HG02852 (cell line): Measurements from ENCODE around the gene EPRS1.

Experiments used
- ATAC-seq: cut with Tn5 transposase; IDR thresholded peaks from one replicate; pipeline ENCODE4 v1.9.1; 2021; ENCODE audit warnings: mild to moderate bottlenecking, moderate library complexity; ENCODE audit not compliant: unreplicated experiment

The EPRS1 gene

DNA sequence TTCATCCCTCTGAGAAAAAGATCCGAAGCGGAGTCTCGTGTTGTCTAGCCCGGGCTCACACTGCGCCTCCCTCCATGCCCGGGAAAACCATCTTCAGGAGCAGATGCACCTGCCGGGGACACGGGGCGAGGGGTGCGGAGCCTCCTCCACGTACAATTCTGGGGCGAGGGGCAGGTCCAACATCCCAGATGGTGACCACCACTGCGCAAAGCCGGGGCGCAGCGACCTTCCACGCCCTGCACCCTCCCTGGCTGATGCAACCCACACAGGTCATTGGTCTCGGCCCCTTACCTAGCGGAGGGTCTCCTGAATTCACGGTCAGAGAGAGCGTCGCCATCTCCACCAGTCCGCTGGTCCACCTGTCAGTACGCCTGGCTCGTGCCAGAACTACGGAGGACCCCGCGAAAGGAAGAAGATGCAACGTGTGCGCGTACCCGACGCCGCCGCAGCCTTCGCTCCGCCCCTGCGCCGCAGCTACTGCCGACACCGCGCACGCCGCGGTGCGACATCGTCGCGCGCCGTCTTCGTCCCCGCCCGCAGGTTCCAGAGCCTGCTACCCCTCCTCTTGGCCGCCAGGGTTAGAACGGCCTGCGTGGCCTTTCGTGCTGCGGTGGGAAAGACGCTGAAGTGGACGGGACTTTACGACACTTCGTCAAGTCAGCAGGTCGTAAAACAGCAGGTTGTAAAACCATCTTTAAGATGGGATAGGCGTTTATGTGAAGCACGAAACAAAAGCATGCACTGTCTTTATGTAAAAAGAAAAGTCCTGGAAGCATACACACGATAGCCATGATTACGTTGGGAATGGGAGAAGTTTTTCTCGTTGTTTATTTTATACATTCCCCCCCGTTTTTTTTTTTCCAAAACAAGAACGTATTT lies at the start of gene EPRS1:
Gene EPRS1, minus strand, starts transcription at position 454 of the 879 bp plus-strand sequence. Its CDS starts 117 bp downstream, at position 337.
- ATAC-seq, result peak; percentile 98

GRCh38 chr1:220094016-220094911 lies 48.0 kb upstream of the EPRS1 start, which contains the start of gene IARS2:
TSS of gene IARS2 (plus strand) at chr1:220094132. CDS start at chr1:220094217, 85 bp downstream.
- ATAC-seq, result peak; percentile 58

- ATAC-seq, result no peak
Observed at GRCh38 chr1:220093361-220094015, 47.2 kb upstream of the EPRS1 start.

DNA sequence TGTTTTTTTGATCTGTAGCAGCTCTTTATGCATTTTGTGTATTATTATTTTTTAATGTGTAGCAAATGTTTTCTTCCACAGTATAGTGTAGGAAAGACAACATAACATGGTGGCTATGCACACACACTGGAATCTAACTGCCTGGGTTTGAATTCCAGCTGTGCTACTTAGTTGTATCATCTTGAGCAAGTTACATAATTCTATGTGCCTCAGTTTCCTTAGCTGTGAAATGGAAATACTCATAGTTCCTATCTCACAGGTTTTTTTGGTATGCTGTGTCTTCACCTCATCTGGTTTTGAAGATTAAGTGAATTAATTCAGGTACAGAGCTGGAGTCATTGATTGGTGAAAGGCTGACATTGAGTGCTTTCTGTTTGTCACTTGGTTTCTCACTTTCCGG lies 46.4 kb upstream of the EPRS1 start:
- ATAC-seq, result no peak

GRCh38 chr1:220089650-220090556 lies 43.6 kb upstream of the EPRS1 start, which contains the start of gene BPNT1:
TSS of gene BPNT1 (minus strand) at chr1:220089788. CDS start at chr1:220079846, 9,942 bp downstream.
- ATAC-seq, result peak; percentile 51

GRCh38 chr1:220086261-220086686 lies 40.0 kb upstream of the EPRS1 start:
- ATAC-seq, result peak; percentile 46

GRCh38 chr1:220084460-220084859 lies 38.2 kb upstream of the EPRS1 start:
- ATAC-seq, result no peak

DNA sequence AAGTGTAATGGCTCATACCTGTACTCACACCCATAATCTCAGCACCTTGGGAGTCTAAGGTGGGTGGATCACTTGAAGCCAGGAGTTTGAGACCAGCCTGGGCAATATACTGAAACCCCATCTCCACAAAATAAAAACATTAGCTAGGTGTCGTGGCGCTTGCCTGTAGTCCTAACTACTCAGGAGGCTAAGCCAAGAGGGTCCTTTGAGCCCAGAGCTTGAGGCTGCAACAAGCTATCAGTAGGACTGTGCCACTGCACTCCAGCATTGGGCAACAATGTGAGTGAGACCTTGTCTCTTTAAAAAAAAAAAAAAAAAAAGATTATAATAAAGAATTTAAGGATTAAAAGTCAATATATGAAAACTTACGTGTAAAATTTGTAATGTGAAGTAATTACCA lies 31.6 kb upstream of the EPRS1 start:
- ATAC-seq, result no peak

DNA sequence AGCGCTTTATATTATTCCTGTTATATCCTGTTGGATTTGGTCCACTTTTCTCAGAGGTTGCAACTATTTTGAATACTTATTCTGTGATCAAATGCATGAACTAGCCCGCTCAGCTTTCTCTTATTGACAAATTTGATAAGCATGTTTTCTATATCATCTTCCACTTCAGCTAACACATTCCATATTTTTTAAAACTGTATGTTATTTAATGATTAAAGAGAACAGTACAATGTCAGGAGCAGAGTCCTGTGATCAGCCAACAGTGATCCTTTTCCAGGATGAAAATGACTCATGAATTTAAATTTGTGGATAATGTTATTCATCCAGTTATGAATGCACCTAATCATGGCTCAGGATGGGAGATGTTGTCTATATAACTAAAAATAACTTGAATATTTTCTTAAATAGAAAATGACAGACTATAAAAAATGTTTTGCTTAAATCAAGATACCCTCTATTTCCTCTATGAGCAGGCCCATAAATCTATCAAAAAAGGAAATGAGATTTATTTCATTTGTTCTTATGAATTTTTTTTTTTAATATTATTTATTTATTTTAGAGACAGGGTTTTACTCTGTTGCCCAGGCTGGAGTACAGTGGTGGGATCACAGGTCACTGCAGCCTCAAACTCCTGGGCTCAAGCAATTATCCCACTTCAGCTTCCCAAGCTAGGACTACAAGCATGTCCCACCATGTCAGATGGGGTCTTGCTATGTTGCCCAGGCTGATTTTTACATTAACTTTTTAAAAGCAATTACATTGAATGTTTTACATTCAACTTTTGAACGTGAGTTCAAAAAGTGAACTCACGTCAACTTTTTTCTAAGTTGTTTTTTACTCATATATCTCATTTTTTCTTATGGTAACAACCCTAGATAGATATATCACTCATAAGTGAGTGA lies 30.8 kb upstream of the EPRS1 start:
- no peak for ATAC-seq

DNA sequence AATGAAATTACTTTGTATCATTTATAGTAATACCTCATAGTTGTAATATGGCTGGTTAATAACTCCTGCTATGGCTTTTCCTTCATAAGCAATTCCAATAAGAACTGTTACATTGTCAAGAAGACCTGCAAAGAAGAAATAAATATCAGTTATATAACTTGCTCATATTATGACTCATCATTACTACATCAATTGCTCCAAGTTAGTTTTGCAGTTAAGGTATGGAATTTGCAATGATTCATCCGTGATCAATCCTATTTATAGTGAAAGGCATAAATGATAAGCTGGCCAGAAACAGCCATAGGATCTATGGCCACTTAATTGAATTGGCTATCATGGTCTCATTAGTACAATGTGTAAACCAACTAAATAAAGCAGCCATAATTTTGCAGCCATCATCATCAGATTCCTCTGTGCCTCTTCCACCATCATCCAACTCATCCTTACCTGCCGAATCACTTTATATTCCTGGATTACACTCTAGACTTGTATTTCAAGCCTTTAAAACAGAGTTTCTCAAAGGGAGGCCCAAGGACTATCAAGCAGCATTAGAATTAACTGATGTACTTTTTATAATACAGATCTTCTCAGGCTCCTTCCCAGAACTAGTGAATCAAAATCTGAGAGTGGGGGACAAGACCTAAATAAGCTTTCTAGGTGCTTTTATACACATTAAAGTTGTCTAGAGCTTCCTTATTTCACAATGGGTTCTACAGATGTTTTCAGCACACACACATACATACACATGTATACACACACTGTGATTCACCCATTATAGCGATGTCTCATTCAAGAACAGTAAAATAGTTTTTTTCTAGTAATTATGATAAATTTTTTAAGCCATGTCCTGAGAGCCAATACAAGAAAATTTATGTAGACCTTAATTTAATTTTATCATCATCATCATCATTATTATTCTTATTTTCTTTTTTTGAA lies 21.2 kb upstream of the EPRS1 start:
- no peak for ATAC-seq

GRCh38 chr1:220062629-220063028 lies 16.3 kb upstream of the EPRS1 start:
- ATAC-seq, result no peak

DNA sequence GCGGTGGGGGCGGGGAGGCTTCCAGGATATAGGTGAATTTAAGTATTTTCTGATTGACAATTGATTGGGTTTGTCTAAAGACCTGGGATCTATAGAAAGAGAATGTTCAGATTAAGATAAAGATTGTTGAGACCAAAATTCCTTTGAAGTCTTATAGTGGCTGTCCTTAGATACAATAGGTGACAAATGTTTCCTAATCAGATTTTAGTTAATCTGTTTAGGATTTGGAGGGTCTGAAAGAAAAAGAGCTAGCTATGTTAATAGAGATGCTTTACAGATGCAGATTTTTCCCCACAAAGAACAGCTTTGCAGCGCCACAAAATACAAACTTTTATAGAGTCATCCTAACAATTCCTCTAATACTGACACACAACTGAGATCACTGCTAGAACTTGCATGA lies 14.6 kb upstream of the EPRS1 start:
- no peak for ATAC-seq

DNA sequence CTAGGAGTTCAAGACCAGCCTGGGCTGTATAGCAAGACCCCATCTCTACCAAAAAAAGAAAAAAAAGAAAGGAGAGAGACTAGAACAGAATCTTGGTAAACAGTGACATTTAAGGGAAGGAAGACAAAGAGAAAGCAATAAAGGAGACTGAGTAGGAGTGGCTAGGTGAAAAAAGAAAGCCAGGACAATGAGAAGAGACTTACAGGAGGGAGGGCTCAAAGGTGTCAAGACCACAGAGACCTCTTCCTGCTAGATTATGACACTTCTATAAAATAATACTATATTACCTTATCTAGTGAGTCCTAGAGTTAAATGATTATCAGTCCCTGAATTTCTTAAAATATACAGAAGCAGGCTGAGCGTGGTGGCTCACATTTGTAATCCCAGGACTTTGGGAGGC lies 10.1 kb upstream of the EPRS1 start:
- no peak for ATAC-seq

GRCh38 chr1:220045356-220046051 lies 801 bp downstream of the EPRS1 start:
- ATAC-seq, result no peak

DNA sequence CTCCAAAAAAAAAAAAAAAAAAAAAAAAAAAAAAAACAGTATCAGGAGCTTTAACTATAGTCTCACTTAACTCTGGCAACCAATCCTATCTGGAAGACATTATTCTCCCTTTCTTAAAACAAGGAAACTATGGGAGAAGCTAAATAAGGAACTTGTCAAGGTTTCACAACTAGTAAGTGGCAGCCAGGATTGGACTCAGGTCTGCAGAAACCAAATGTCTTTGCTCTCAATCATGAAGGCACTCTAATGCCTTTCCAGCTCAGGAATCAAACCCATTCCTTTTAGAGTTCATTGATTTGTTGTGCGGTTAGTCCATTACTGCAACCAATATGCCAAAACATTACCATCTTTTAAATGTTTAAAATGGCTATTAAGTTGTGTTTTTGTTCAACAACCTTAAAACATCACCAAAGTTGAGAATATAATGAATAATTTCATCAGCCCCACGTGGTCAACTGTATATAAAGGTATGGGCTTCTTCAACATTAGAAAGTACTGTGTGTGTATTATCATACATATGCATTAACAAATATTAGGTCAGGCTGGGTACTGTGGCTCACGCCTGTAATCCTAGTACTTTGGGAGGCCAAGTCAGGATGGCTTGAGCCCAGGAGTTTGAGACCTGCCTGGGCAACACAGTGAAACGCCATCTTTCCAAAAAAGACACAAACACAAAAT lies 1.5 kb downstream of the EPRS1 start:
- no peak for ATAC-seq

DNA sequence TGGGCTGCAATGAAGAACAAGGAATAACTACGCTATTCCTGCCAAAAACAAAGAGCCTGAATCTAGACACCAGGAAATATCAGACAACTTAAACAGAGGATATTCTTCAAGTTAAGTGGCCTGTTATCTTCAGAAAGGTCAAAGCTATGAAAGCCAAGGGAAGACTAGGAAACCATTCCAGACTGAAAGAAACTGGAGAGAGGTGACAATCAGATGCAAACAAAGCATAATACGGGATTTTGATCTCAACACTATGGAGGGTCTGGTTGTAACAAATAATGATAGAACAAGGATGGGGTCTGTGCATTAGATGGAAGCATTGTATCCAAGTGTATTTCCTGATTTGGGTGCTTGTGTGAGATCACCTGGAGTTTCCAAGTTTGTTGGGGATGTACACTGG lies 2.7 kb downstream of the EPRS1 start:
- no peak for ATAC-seq
